ENCODE results near the gene PCDHB14. TPM values are rescaled to one million over a fixed set of nuclear protein-coding genes. Genes with fewer than 3 reads are reported as not detected.
"Not testable (repeated sequence)": the region's sequence is repeated elsewhere in the genome, so short reads cannot be mapped to it uniquely, and the experiment has no call there.

The PCDHB14 gene
- 1 to 10 TPM; 3.5 to 6.5 (median 4.0) TPM for total RNA-seq

- intact Hi-C loops (cut with DNase I): no loop called here
- Histone ChIP-seq H3K27me3 (no peaks in the 10 kb centered on the region), H3K4me3 (replicated peaks in 1 of 3) (no peak within 1 kb of the TSS), H3K4me1 (no peaks in the 10 kb centered on the region), H3K27ac (no peak within 1 kb of the TSS), H3K36me3 (no peaks in the 10 kb centered on the region), H3K9me3 (no peaks in the 10 kb centered on the region)
- TF ChIP-seq CTCF (IDR thresholded peaks at IDR 0.05) (no peak), POLR2A (IDR thresholded peaks at IDR 0.05) (no peak)
- DNase-seq: no peak
- WGBS, 2 donors: 26 to 32% methylated on average over 14 to 15 of the region's 15 CpGs
Measured at GRCh38 chr5:141223112-141223783, at the start of gene PCDHB14. Gene PCDHB14 (plus strand): TSS chr5:141223343. CDS start chr5:141223506, 163 bp downstream.

DNA sequence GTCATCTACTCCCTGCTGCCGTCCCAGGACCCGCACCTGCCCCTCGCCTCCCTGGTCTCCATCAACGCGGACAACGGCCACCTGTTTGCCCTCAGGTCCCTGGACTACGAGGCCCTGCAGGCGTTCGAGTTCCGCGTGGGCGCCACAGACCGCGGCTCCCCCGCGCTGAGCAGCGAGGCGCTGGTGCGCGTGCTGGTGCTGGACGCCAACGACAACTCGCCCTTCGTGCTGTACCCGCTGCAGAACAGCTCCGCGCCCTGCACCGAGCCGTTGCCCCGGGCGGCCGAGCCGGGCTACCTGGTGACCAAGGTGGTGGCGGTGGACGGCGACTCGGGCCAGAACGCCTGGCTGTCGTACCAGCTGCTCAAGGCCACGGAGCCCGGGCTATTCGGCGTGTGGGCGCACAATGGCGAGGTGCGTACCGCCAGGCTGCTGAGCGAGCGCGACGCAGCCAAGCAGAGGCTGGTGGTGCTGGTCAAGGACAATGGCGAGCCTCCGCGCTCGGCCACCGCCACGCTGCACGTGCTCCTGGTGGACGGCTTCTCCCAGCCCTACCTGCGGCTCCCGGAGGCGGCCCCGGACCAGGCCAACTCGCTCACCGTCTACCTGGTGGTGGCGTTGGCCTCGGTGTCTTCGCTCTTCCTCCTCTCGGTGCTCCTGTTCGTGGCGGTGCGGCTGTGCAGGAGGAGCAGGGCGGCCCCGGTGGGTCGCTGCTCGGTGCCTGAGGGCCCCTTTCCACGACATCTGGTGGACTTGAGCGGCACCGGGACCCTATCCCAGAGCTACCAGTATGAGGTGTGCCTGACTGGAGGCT, 48.6 kb upstream of the PCDHB14 start:
- H3K36me3 ChIP-seq; DNase-seq; H3K4me3 ChIP-seq (replicated peaks in 1 of 3); intact Hi-C loops (cut with DNase I); H3K9me3 ChIP-seq; H3K27me3 ChIP-seq; H3K4me1 ChIP-seq; H3K27ac ChIP-seq: not testable (repeated sequence)
- 30 to 65% methylated on average over 55 to 76 of the region's 79 CpGs for WGBS, 2 donors

GRCh38 chr5:141175933-141176332, 47.2 kb upstream of the PCDHB14 start:
- TF ChIP-seq CTCF (IDR thresholded peaks at IDR 0.05) (no peak), POLR2A (IDR thresholded peaks at IDR 0.05) (no peak)
- WGBS, 2 donors: 44 to 66% methylated on average over 1 of the region's 1 CpG
- H3K36me3 ChIP-seq: no peaks in the 10 kb centered on the region
- no peaks in the 10 kb centered on the region for H3K27me3 ChIP-seq
- no peak overlapping the region for H3K4me3 ChIP-seq (replicated peaks in 1 of 3)
- no peak for DNase-seq
- no peak overlapping the region for H3K27ac ChIP-seq
- no peaks in the 10 kb centered on the region for H3K4me1 ChIP-seq
- intact Hi-C loops (cut with DNase I): no loop called here
- H3K9me3 ChIP-seq: no peaks in the 10 kb centered on the region

GRCh38 chr5:141177577-141178191, 45.5 kb upstream of the PCDHB14 start, which contains the start of gene PCDHB8:
Gene PCDHB8 (plus strand): TSS chr5:141177790. CDS start chr5:141178035, 245 bp downstream.
- H3K27me3 ChIP-seq; DNase-seq; H3K4me1 ChIP-seq; H3K9me3 ChIP-seq; H3K4me3 ChIP-seq (replicated peaks in 1 of 3); H3K36me3 ChIP-seq; intact Hi-C loops (cut with DNase I); H3K27ac ChIP-seq: not testable (repeated sequence)
- whole genome bisulfite sequencing, 2 donors: 24 to 49% methylated on average over 14 to 17 of the region's 18 CpGs

DNA sequence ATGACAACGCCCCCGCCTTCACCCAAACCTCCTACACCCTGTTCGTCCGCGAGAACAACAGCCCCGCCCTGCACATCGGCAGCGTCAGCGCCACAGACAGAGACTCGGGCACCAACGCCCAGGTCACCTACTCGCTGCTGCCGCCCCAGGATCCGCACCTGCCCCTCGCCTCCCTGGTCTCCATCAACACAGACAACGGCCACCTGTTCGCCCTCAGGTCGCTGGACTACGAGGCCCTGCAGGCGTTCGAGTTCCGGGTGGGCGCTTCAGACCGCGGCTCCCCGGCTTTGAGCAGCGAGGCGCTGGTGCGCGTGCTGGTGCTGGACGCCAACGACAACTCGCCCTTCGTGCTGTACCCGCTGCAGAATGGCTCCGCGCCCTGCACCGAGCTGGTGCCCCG, 43.8 kb upstream of the PCDHB14 start:
- H3K27me3 ChIP-seq; intact Hi-C loops (cut with DNase I); H3K27ac ChIP-seq; H3K4me3 ChIP-seq (replicated peaks in 1 of 3); H3K9me3 ChIP-seq; H3K36me3 ChIP-seq; H3K4me1 ChIP-seq; DNase-seq: not testable (repeated sequence)
- 27 to 67% methylated on average over 35 of the region's 39 CpGs for WGBS, 2 donors

DNA sequence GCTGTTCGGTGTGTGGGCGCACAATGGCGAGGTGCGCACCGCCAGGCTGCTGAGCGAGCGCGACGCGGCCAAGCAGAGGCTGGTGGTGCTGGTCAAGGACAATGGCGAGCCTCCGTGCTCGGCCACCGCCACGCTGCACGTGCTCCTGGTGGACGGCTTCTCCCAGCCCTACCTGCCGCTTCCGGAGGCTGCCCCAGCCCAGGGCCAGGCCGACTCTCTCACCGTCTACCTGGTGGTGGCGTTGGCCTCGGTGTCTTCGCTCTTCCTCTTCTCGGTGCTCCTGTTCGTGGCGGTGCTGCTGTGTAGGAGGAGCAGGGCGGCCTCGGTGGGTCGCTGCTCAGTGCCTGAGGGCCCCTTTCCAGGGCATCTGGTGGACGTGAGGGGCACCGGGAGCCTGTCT, 43.3 kb upstream of the PCDHB14 start:
- WGBS, 2 donors: 28 to 66% methylated on average over 5 to 14 of the region's 32 CpGs
- H3K4me1 ChIP-seq; H3K9me3 ChIP-seq; DNase-seq; H3K27me3 ChIP-seq; intact Hi-C loops (cut with DNase I); H3K36me3 ChIP-seq; H3K27ac ChIP-seq; H3K4me3 ChIP-seq (replicated peaks in 1 of 3): not testable (repeated sequence)

DNA sequence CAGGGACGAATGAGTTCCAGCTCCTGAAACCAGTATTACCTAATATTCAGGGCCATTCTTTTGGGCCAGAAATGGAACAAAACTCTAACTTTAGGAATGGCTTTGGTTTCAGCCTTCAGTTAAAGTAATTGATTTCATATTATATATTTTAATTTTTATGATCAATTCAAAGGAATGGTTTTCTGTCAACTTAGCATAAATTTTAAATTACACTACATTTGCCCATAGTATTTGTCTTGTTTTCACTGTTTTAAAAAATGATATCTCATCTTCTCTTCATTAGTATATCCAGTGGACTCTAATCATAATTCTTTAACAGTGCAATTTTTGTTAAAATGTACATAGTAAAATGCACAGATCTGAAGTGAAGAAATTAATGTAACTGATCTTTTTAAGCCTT, 42.8 kb upstream of the PCDHB14 start:
- Histone ChIP-seq H3K27ac (no peak overlapping the region), H3K4me1 (no peaks in the 10 kb centered on the region), H3K4me3 (replicated peaks in 1 of 3) (no peak overlapping the region), H3K27me3 (no peaks in the 10 kb centered on the region), H3K36me3 (no peaks in the 10 kb centered on the region), H3K9me3 (no peaks in the 10 kb centered on the region)
- intact Hi-C loops (cut with DNase I): no loop called here
- TF ChIP-seq POLR2A (IDR thresholded peaks at IDR 0.05) (no peak), CTCF (IDR thresholded peaks at IDR 0.05) (no peak)
- WGBS, 2 donors: 20 to 70% methylated on average over 1 of the region's 1 CpG
- DNase-seq: no peak

Measured in thyroid gland (tissue), 4 donors.